GM12878 (cell line): Measurements from ENCODE around the gene ICE1. TPM values are rescaled to one million over a fixed set of nuclear protein-coding genes. Genes with fewer than 3 reads are reported as not detected.

Source experiments
- ATAC-seq: fragments of 200-7000 bp; cut with Tn5 transposase; 3 replicates; pipeline ENCODE4 v1.9.1; 2020; ENCODE audit warnings: mild to moderate bottlenecking, moderate library complexity
- BruUV-seq: library from RNA; stranded (reverse); fragments of 400-500 nt; replicated peaks from 2 replicates; lab custom pipeline; 2021; lab: Mats Ljungman, UMichigan
- CTCF ChIA-PET: fragments of 300-600 bp; sonication (Branson Sonifier 250); formaldehyde crosslinking; extraction: SDS; loops from one replicate; lab custom pipeline; 2021; ENCODE audit warnings: inconsistent platforms; lab: Yijun Ruan, JAX
- POLR2A ChIA-PET: fragments of 350-600 bp; formaldehyde crosslinking; extraction: SDS; loops from one replicate; lab custom pipeline; 2021; ENCODE audit warnings: inconsistent platforms; lab: Charles Lee
- RAD21 ChIA-PET: fragments of 300-600 bp; sonication (Branson Sonifier 250); formaldehyde crosslinking; loops from one replicate; lab custom pipeline; 2023; ENCODE audit warnings: antibody characterized with exemption; ENCODE audit not compliant: unreplicated experiment; lab: Charles Lee
- SMC1A ChIA-PET: fragments of 300-600 bp; sonication (Branson Sonifier 250); formaldehyde crosslinking; loops from one replicate; lab custom pipeline; 2023; ENCODE audit not compliant: unreplicated experiment, uncharacterized antibody; lab: Charles Lee
- DNase-seq: peaks from one replicate; pipeline ENCODE4 v3.0.0-alpha.2; 2011; ENCODE audit warnings: low read depth, low spot score
- FAIRE-seq: peaks from 3 replicates; lab custom pipeline; 2011; peaks lifted over from hg19 to GRCh38; lab: Jason Lieb, UNC
- H2AFZ ChIP-seq: 2 replicates; pipeline ENCODE4 v1.6.0; 2011; ENCODE audit warnings: low read depth, low read length, control low read depth; ENCODE audit not compliant: control insufficient read depth
- H3K27ac ChIP-seq: 2 replicates; pipeline ENCODE4 v1.5.1; 2011; ENCODE audit warnings: control low read depth; ENCODE audit not compliant: control insufficient read depth, insufficient read depth
- H3K27me3 ChIP-seq, 2 experiments: replicated peaks in 1 of 2; 2 replicates each; pipeline versions ENCODE4 v1.6.0 to v1.6.1; 2011; ENCODE audit warnings: low read length in 1 of 2; ENCODE audit not compliant: control insufficient read depth in 2 of 2, insufficient read depth in 2 of 2
- H3K36me3 ChIP-seq, 2 experiments: 2 replicates each; pipeline ENCODE4 v1.5.1; 2011; ENCODE audit warnings: low read length in 1 of 2; ENCODE audit not compliant: control insufficient read depth in 2 of 2, insufficient read depth in 2 of 2
- H3K4me1 ChIP-seq: 2 replicates; pipeline ENCODE4 v1.6.1; 2011; ENCODE audit warnings: mild to moderate bottlenecking, low read length, moderate library complexity, mixed read lengths; ENCODE audit not compliant: control insufficient read depth, insufficient read depth
- H3K4me2 ChIP-seq: 2 replicates; pipeline ENCODE4 v1.6.0; 2011; ENCODE audit warnings: control low read depth; ENCODE audit not compliant: control insufficient read depth, insufficient read depth
- H3K4me3 ChIP-seq: fragments of 200-600 bp; sonication (generic); 2 replicates; pipeline ENCODE4 v1.5.1; 2016
- H3K79me2 ChIP-seq: 2 replicates; pipeline ENCODE4 v1.6.0; 2011; ENCODE audit warnings: low read length; ENCODE audit not compliant: control insufficient read depth, insufficient read depth
- H3K9ac ChIP-seq: 2 replicates; pipeline ENCODE4 v1.8.0; 2011; ENCODE audit warnings: low read length, control low read depth, mixed read lengths; ENCODE audit not compliant: control insufficient read depth, insufficient read depth
- H3K9me3 ChIP-seq: replicated peaks from 3 replicates; pipeline ENCODE4 v1.5.1; 2011; ENCODE audit warnings: mild to moderate bottlenecking, low read length; ENCODE audit not compliant: control insufficient read depth, insufficient read depth
- H4K20me1 ChIP-seq: 2 replicates; pipeline ENCODE4 v1.6.0; 2011; ENCODE audit not compliant: control insufficient read depth, insufficient read depth
- ATF7 ChIP-seq: fragments of 450-650 bp; IDR thresholded peaks from 2 replicates; pipeline ENCODE4 v1.6.1; 2016; ENCODE audit warnings: low read depth, mild to moderate bottlenecking
- EP300 ChIP-seq, 2 experiments: fragments of 150-350 bp in 1 of 2; IDR thresholded peaks; 2 replicates each; pipeline ENCODE4 v1.6.1; 2011 to 2012; ENCODE audit warnings: low read depth in 2 of 2, low read length in 2 of 2, borderline replicate concordance in 1 of 2, improper control_type of control experiment in 1 of 2, inconsistent platforms in 1 of 2; ENCODE audit not compliant: control insufficient read depth in 1 of 2
- ETV6 ChIP-seq, 2 experiments: fragments of 450-650 bp in 1 of 2; IDR thresholded peaks in 1 of 2; conservative IDR thresholded peaks in 1 of 2; 2 replicates each; pipeline ENCODE4 v1.6.1; 2014; ENCODE audit warnings: antibody characterized with exemption in 1 of 2, borderline replicate concordance in 1 of 2, low read depth in 1 of 2, mild to moderate bottlenecking in 1 of 2, moderate library complexity in 1 of 2
- FOXM1 ChIP-seq: IDR thresholded peaks from 2 replicates; pipeline ENCODE4 v1.6.1; 2012; ENCODE audit warnings: low read depth, mild to moderate bottlenecking, inconsistent platforms, low read length, moderate library complexity
- IKZF1 ChIP-seq: fragments of 450-650 bp; conservative IDR thresholded peaks from 2 replicates; pipeline ENCODE4 v1.6.1; 2017; ENCODE audit warnings: antibody characterized with exemption, mild to moderate bottlenecking
- IKZF2 ChIP-seq, 2 experiments: fragments of 450-650 bp; IDR thresholded peaks; 2 replicates each; pipeline ENCODE4 v1.6.1; 2017; ENCODE audit warnings: mild to moderate bottlenecking in 2 of 2, moderate library complexity in 2 of 2
- NFXL1 ChIP-seq: fragments of 450-650 bp; IDR thresholded peaks from 2 replicates; pipeline ENCODE4 v1.6.1; 2017; ENCODE audit warnings: antibody characterized with exemption, mild to moderate bottlenecking, borderline replicate concordance
- NFYB ChIP-seq: IDR thresholded peaks from 2 replicates; pipeline ENCODE4 v1.6.1; 2011; ENCODE audit warnings: low read depth, mild to moderate bottlenecking, low read length, improper control_type of control experiment, moderate library complexity; ENCODE audit not compliant: insufficient read depth
- NR2C1 ChIP-seq: fragments of 450-650 bp; IDR thresholded peaks from 2 replicates; pipeline ENCODE4 v1.6.1; 2017; ENCODE audit warnings: antibody characterized with exemption, mild to moderate bottlenecking, moderate library complexity
- NR2F1 ChIP-seq: fragments of 450-650 bp; conservative IDR thresholded peaks from 2 replicates; pipeline ENCODE4 v1.6.1; 2017; ENCODE audit warnings: mild to moderate bottlenecking
- PAX5 ChIP-seq: IDR thresholded peaks from 2 replicates; pipeline ENCODE4 v1.6.1; 2011; ENCODE audit warnings: low read depth, low read length, borderline replicate concordance
- POLR2A ChIP-seq: IDR thresholded peaks from 2 replicates; pipeline ENCODE4 v1.6.1; 2011; ENCODE audit warnings: low read depth, mild to moderate bottlenecking, low read length
- POLR2AphosphoS5 ChIP-seq: IDR thresholded peaks from 2 replicates; pipeline ENCODE4 v1.6.1; 2011; ENCODE audit warnings: mild to moderate bottlenecking, low read length, inconsistent platforms
- POU2F2 ChIP-seq: IDR thresholded peaks from 3 replicates; pipeline ENCODE4 v1.6.1; 2011; ENCODE audit warnings: low read depth, mild to moderate bottlenecking, low read length, borderline replicate concordance
- SIN3A ChIP-seq: IDR thresholded peaks from 2 replicates; pipeline ENCODE4 v1.6.1; 2012; ENCODE audit warnings: low read depth, low read length, improper control_type of control experiment
- SIX5 ChIP-seq: IDR thresholded peaks from 2 replicates; pipeline ENCODE4 v1.6.1; 2011; ENCODE audit warnings: mild to moderate bottlenecking, low read depth, low read length, moderate library complexity; ENCODE audit not compliant: severe bottlenecking
- TCF12 ChIP-seq: IDR thresholded peaks from 2 replicates; pipeline ENCODE4 v1.6.1; 2011; ENCODE audit warnings: low read depth, mild to moderate bottlenecking, low read length
- TCF3 ChIP-seq: IDR thresholded peaks from 2 replicates; pipeline ENCODE4 v1.6.1; 2012; ENCODE audit warnings: low read depth, mild to moderate bottlenecking, low read length, borderline replicate concordance; ENCODE audit not compliant: insufficient read depth
- WGBS: methylation state at CpG from one replicate; pipeline ENCODE4 v1.1.6; 2016; ENCODE audit warnings: low lambda C conversion rate; ENCODE audit not compliant: insufficient replicate concordance, insufficient coverage; ENCODE audit errors: missing lambda C conversion rate; 5-methylcytosine and 5-hydroxymethylcytosine counted together
- in situ Hi-C: fragments of 300-500 bp; cut with MboI; formaldehyde crosslinking; loops from 9 replicates; pipeline ENCODE4 v1.14.3; 2018; ENCODE audit warnings: mixed read lengths
- intact Hi-C: fragments of 100-400 bp; cut with micrococcal nuclease; formaldehyde crosslinking; loops from one replicate; pipeline ENCODE4 v1.14.2; 2022; ENCODE audit not compliant: unreplicated experiment
- polyA plus RNA-seq, 11 experiments: library from polyadenylated mRNA; depleted of rRNA in 4 of 11; unstranded in 6 of 11; stranded (reverse) in 5 of 11; fragments of >200 nt; fragmentation: Nextera tagmentation in 4 of 11; fragmentation: Illumina TruSeq in 1 of 11; extraction: Ambion mirVana in 4 of 11; extraction: Trizol in 1 of 11; gene quantifications; 1 replicate in 1 of 11; 2 replicates in 10 of 11; pipeline versions ENCODE4 v1.2.1 to v1.2.3, GENCODE V29; 2011 to 2016; ENCODE audit warnings: inconsistent platforms in 2 of 11, missing spikeins in 2 of 11, low read depth in 1 of 11
- total RNA-seq, 4 experiments: library from RNA; depleted of rRNA in 3 of 4; stranded (reverse); fragments of >200 nt in 3 of 4; fragmentation: Illumina TruSeq in 1 of 4; extraction: Trizol in 1 of 4; gene quantifications; 2 replicates each; pipeline versions ENCODE4 v1.2.1 to v1.2.3, GENCODE V29; 2013 to 2021
- TF ChIP-seq, protein P1 (sequence below): IDR thresholded peaks from 2 replicates; pipeline ENCODE4 v1.6.1; 2012; ENCODE audit warnings: low read depth, low read length, improper control_type of control experiment
- TF ChIP-seq, protein P2 (sequence below): IDR thresholded peaks from 2 replicates; pipeline ENCODE4 v1.6.1; 2011; ENCODE audit warnings: mild to moderate bottlenecking, low read depth, low read length, moderate library complexity; ENCODE audit not compliant: insufficient replicate concordance

The ICE1 gene
- total and polyA plus RNA-seq, 10 of the 15 experiments (the other 5 are each of a cell fraction or from before 2014, with no cell fraction given): 3.8 to 31.4 (median 18.9) TPM

DNA sequence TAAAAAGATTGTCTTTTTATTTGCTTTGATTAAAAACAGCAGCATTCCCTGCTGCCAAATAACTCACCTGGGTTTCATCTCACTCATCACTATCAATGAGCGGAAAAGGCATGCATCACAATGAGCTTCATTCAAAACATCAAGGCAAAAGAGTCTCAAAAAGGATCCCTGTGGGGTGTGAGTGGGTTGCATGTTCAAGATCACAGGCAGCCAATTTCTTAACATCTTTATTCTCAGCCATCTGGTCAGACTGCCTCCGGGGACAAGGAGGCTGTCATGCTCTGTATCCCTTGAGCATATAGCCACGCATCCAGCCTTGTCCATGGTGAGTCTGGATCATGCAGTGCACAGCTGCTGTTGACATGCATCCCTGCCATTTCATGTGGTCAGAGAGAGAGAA is 117.1 kb downstream of the ICE1 start:
- Histone ChIP-seq H4K20me1 (no peaks in the 10 kb centered on the region), H3K27me3 (no peaks in the 10 kb centered on the region), H3K27ac (no peak overlapping the region), H3K9ac (no peak overlapping the region), H3K36me3 (no peaks in the 10 kb centered on the region), H3K4me1 (no peaks in the 10 kb centered on the region), H3K4me2 (no peak overlapping the region), H3K9me3 (no peaks in the 10 kb centered on the region), H3K4me3 (no peak overlapping the region), H2AFZ (no peak overlapping the region), H3K79me2 (no peaks in the 10 kb centered on the region)
- ATAC-seq (no peak), FAIRE-seq (no peak), DNase-seq (no peak)
- in situ Hi-C loops: no loop called here
- TF ChIP-seq IKZF1 (no peak), NFXL1 (no peak), EP300 (IDR thresholded peaks at IDR 0.05; ENCODE audit: borderline replicate concordance in 1 of 2, control insufficient read depth in 1 of 2, low read depth in 2 of 2, low read length in 2 of 2) (no peak), TCF12 (no peak), POU2F2 (no peak), NFYB (no peak), NR2F1 (no peak), POLR2A (no peak), FOXM1 (no peak), PAX5 (no peak), ETV6 (conservative IDR thresholded peaks at IDR 0.05 in 1 of 2, IDR thresholded peaks at IDR 0.05 in 1 of 2; ENCODE audit: borderline replicate concordance in 1 of 2, low read depth in 1 of 2) (no peak), POLR2AphosphoS5 (no peak), SIX5 (no peak), ATF7 (no peak), NR2C1 (no peak), TCF3 (no peak), IKZF2 (IDR thresholded peaks at IDR 0.05) (no peak), SIN3A (no peak)
- TF ChIP-seq, protein P1, sequence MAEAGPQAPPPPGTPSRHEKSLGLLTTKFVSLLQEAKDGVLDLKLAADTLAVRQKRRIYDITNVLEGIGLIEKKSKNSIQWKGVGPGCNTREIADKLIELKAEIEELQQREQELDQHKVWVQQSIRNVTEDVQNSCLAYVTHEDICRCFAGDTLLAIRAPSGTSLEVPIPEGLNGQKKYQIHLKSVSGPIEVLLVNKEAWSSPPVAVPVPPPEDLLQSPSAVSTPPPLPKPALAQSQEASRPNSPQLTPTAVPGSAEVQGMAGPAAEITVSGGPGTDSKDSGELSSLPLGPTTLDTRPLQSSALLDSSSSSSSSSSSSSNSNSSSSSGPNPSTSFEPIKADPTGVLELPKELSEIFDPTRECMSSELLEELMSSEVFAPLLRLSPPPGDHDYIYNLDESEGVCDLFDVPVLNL: no peak
- TF ChIP-seq, protein P2, sequence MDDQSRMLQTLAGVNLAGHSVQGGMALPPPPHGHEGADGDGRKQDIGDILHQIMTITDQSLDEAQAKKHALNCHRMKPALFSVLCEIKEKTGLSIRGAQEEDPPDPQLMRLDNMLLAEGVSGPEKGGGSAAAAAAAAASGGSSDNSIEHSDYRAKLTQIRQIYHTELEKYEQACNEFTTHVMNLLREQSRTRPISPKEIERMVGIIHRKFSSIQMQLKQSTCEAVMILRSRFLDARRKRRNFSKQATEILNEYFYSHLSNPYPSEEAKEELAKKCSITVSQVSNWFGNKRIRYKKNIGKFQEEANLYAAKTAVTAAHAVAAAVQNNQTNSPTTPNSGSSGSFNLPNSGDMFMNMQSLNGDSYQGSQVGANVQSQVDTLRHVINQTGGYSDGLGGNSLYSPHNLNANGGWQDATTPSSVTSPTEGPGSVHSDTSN: no peak
- intact Hi-C loops: no loop called here
- ChIA-PET CTCF (no interaction called here), POLR2A (no interaction called here), SMC1A (interaction anchor here (0.6 kb wide), 1 partner anchor 20 kb away, joined by 3 read pairs; no protein-coding TSS in a partner anchor), RAD21 (no interaction called here)
- WGBS: 43% methylated on average over 3 of the region's 3 CpGs
- no TSS peak for BruUV-seq
